ENCODE data around the gene LYRM9. TPM values are rescaled to one million over a fixed set of nuclear protein-coding genes. Genes with fewer than 3 reads are reported as not detected.

Gene LYRM9
- total RNA-seq, 4 donors from 2014 or later: 12.3 to 35.4 (median 15.2) TPM

- TF ChIP-seq POLR2AphosphoS5 (IDR thresholded peaks at IDR 0.05) (no peak), CTCF (IDR thresholded peaks at IDR 0.05) (no peak), EP300 (IDR thresholded peaks at IDR 0.05) (no peak), POLR2A (IDR thresholded peaks at IDR 0.05) (no peak)
- H3K9me3 ChIP-seq: no peaks in the 10 kb centered on the region
- no peak for DNase-seq (ENCODE audit: low spot score in 2 of 2)
- no peaks in the 10 kb centered on the region for H3K4me1 ChIP-seq
- H3K36me3 ChIP-seq: no peaks in the 10 kb centered on the region
- no peak overlapping the region for H3K4me3 ChIP-seq
- H3K27me3 ChIP-seq: peaks cover 4% of the 10 kb centered on the region
- H3K27ac ChIP-seq: no peak overlapping the region
These were observed 13.0 kb upstream of the LYRM9 start for GRCh38 chr17:27906226-27906580.

- H3K4me3 ChIP-seq: no peak overlapping the region
- H3K27me3 ChIP-seq: peaks cover 4% of the 10 kb centered on the region
- TF ChIP-seq POLR2A (IDR thresholded peaks at IDR 0.05) (no peak), POLR2AphosphoS5 (IDR thresholded peaks at IDR 0.05) (no peak), CTCF (IDR thresholded peaks at IDR 0.05) (no peak), EP300 (IDR thresholded peaks at IDR 0.05) (no peak)
- no peaks in the 10 kb centered on the region for H3K36me3 ChIP-seq
- no peaks in the 10 kb centered on the region for H3K4me1 ChIP-seq
- no peak for DNase-seq (ENCODE audit: low spot score in 2 of 2)
- 80% methylated on average over 9 of the region's 9 CpGs for WGBS
- no peaks in the 10 kb centered on the region for H3K9me3 ChIP-seq
- no peak overlapping the region for H3K27ac ChIP-seq
These were observed 12.5 kb upstream of the LYRM9 start for GRCh38 chr17:27905447-27906225.

GRCh38 chr17:27904534-27905446 is 11.6 kb upstream of the LYRM9 start:
- TF ChIP-seq EP300 (IDR thresholded peaks at IDR 0.05) (no peak), POLR2A (IDR thresholded peaks at IDR 0.05) (no peak), POLR2AphosphoS5 (IDR thresholded peaks at IDR 0.05) (no peak), CTCF (IDR thresholded peaks at IDR 0.05) (no peak)
- no peak overlapping the region for H3K27ac ChIP-seq
- H3K9me3 ChIP-seq: no peaks in the 10 kb centered on the region
- no peaks in the 10 kb centered on the region for H3K36me3 ChIP-seq
- H3K27me3 ChIP-seq: peaks cover 4% of the 10 kb centered on the region
- WGBS: 62% methylated on average over 5 of the region's 5 CpGs
- H3K4me3 ChIP-seq: no peak overlapping the region
- no peaks in the 10 kb centered on the region for H3K4me1 ChIP-seq
- no peak for DNase-seq (ENCODE audit: low spot score in 2 of 2)

GRCh38 chr17:27904114-27904513 is 10.9 kb upstream of the LYRM9 start:
- peaks cover 4% of the 10 kb centered on the region for H3K27me3 ChIP-seq
- WGBS: 47% methylated on average over 1 of the region's 1 CpG
- TF ChIP-seq POLR2AphosphoS5 (IDR thresholded peaks at IDR 0.05) (no peak), POLR2A (IDR thresholded peaks at IDR 0.05) (no peak), CTCF (IDR thresholded peaks at IDR 0.05) (no peak), EP300 (IDR thresholded peaks at IDR 0.05) (no peak)

GRCh38 chr17:27899525-27899924 is 6.4 kb upstream of the LYRM9 start:
- H3K36me3 ChIP-seq: no peaks in the 10 kb centered on the region
- 81% methylated on average over 3 of the region's 3 CpGs for WGBS
- TF ChIP-seq POLR2A (IDR thresholded peaks at IDR 0.05) (no peak), POLR2AphosphoS5 (IDR thresholded peaks at IDR 0.05) (no peak), EP300 (IDR thresholded peaks at IDR 0.05) (no peak), CTCF (IDR thresholded peaks at IDR 0.05) (no peak)
- no peaks in the 10 kb centered on the region for H3K4me1 ChIP-seq
- H3K9me3 ChIP-seq: no peaks in the 10 kb centered on the region
- no peaks in the 10 kb centered on the region for H3K27me3 ChIP-seq
- H3K4me3 ChIP-seq: no peak overlapping the region
- no peak overlapping the region for H3K27ac ChIP-seq
- no peak for DNase-seq (ENCODE audit: low spot score in 2 of 2)

More at GRCh38 chr17:27904114-27904513, 10.9 kb upstream of the LYRM9 start:
- H3K27ac ChIP-seq: no peak overlapping the region
- no peak overlapping the region for H3K4me3 ChIP-seq
- no peaks in the 10 kb centered on the region for H3K36me3 ChIP-seq
- H3K4me1 ChIP-seq: no peaks in the 10 kb centered on the region
- no peak for DNase-seq (ENCODE audit: low spot score in 2 of 2)
- no peaks in the 10 kb centered on the region for H3K9me3 ChIP-seq
